K562 (cell line): ENCODE results near the gene GAL3ST2. TPM values are rescaled to one million over a fixed set of nuclear protein-coding genes. Genes with fewer than 3 reads are reported as not detected.

Experiments used
- EP400 ChIP-seq: fragments of 450-650 bp; IDR thresholded peaks from 2 replicates; pipeline ENCODE4 v1.6.1; 2017; ENCODE audit warnings: antibody characterized with exemption, mild to moderate bottlenecking, moderate library complexity
- KAT7 ChIP-seq: sonication (generic); formaldehyde crosslinking; IDR thresholded peaks from 2 replicates; pipeline ENCODE4 v1.8.0; 2022; ENCODE audit warnings: missing genetic modification reagents, mild to moderate bottlenecking, borderline replicate concordance
- MAFG ChIP-seq: fragments of 450-650 bp; conservative IDR thresholded peaks from 2 replicates; pipeline ENCODE4 v1.6.1; 2016; ENCODE audit warnings: missing genetic modification characterization, missing compliant biosample characterization
- MNT ChIP-seq, 2 experiments: fragments of 450-650 bp; conservative IDR thresholded peaks; 2 replicates each; pipeline ENCODE4 v1.6.1; 2017; ENCODE audit warnings: mild to moderate bottlenecking in 2 of 2, moderate library complexity in 2 of 2
- MYNN ChIP-seq, 2 experiments: sonication (generic); formaldehyde crosslinking in 1 of 2; IDR thresholded peaks; 2 replicates each; pipeline versions ENCODE4 v1.5.0 to v1.6.1; 2016 to 2020; ENCODE audit warnings: antibody characterized with exemption in 1 of 2, missing genetic modification reagents in 1 of 2
- NKRF ChIP-seq: fragments of 450-650 bp; IDR thresholded peaks from 2 replicates; pipeline ENCODE4 v1.6.1; 2016; ENCODE audit warnings: borderline replicate concordance
- POLR2A ChIP-seq: fragments of 450-650 bp; conservative IDR thresholded peaks from 2 replicates; pipeline ENCODE4 v1.6.1; 2016
- RBFOX2 ChIP-seq: fragments of 200-400 bp; formaldehyde crosslinking; IDR thresholded peaks from 2 replicates; pipeline ENCODE4 v1.6.1; 2017; ENCODE audit warnings: low read depth, mild to moderate bottlenecking, low read length, moderate library complexity
- SPI1 ChIP-seq: IDR thresholded peaks from 2 replicates; pipeline ENCODE4 v1.6.1; 2011; ENCODE audit warnings: low read depth, low read length, control low read depth, borderline replicate concordance
- TBP ChIP-seq: optimal IDR thresholded peaks from 2 replicates; pipeline ENCODE3; 2011; ENCODE audit warnings: low read depth, low read length, improper control_type of control experiment
- ZNF224 ChIP-seq: sonication (generic); formaldehyde crosslinking; IDR thresholded peaks from 2 replicates; pipeline ENCODE4 v1.8.0; 2022; ENCODE audit warnings: mild to moderate bottlenecking, missing genetic modification reagents
- polyA plus RNA-seq, 8 experiments: library from polyadenylated mRNA; depleted of rRNA in 4 of 8; stranded (reverse) in 5 of 8; unstranded in 3 of 8; fragments of >200 nt; fragmentation: Nextera tagmentation in 2 of 8; fragmentation: Illumina TruSeq in 1 of 8; extraction: Ambion mirVana in 2 of 8; extraction: Trizol in 1 of 8; gene quantifications; 2 replicates each; pipeline versions ENCODE4 v1.2.1 to v1.2.3, GENCODE V29; 2011 to 2014; ENCODE audit warnings: inconsistent platforms in 1 of 8, missing spikeins in 1 of 8
- total RNA-seq, 7 experiments: library from RNA; depleted of rRNA in 6 of 7; stranded (reverse); fragments of >200 nt in 6 of 7; fragmentation: Illumina TruSeq in 2 of 7; extraction: Trizol in 2 of 7; gene quantifications; 2 replicates each; pipeline versions ENCODE4 v1.2.1 to v1.2.3, GENCODE V29; 2011 to 2021; ENCODE audit warnings: low replicate concordance in 1 of 7
- TF ChIP-seq, protein P1 (sequence below): sonication (generic); formaldehyde crosslinking; IDR thresholded peaks from 2 replicates; pipeline ENCODE4 v1.8.1; 2023; ENCODE audit warnings: mild to moderate bottlenecking, missing genetic modification reagents

Gene GAL3ST2
- total and polyA plus RNA-seq, 9 of the 15 experiments (the other 6 are each of a cell fraction or from before 2014, with no cell fraction given), result 0.42 TPM; not detected in 8

DNA sequence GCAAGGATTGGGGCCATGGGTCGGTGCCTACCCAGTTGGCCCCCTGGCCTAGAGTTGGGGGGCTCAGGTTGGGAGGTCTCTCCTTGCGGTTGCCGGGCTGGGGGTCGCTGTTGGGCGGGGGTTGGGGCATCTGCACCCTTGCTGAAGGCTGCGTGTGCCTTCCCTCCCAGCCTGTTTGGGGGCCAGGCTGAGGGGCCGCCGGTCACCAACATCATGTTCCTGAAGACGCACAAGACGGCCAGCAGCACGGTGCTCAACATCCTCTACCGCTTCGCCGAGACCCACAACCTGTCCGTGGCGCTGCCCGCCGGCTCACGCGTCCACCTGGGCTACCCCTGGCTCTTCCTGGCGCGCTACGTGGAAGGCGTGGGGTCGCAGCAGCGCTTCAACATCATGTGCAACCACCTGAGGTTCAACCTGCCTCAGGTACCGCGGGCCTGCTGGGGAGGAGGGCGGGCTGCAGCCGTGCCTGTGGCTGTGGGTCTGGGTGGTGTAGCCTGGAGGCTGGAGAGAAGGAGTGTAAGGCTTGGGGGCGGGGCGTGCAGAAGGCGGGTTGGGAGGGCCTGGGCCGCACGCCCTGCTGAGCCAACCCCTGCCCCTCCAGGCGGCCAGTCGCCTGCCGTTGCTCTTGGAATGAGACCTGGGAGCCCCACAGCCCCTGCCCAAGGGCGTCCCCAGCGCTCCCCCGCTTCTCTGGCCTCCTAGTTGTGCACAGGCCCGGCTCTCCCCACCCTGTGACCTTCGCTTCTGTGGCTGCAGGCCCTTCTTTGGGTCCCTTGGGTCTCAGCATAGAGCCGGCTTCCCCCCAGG is 25.2 kb downstream of the GAL3ST2 start (continued):
- TF ChIP-seq KAT7 (CRISPR knock-in tag), result 0 out of 2 replicates have a peak, but pooled peaks have one; percentile 52
- TF ChIP-seq NKRF, result no peak
- TF ChIP-seq RBFOX2, result peak; percentile 68
- TF ChIP-seq, protein P1, sequence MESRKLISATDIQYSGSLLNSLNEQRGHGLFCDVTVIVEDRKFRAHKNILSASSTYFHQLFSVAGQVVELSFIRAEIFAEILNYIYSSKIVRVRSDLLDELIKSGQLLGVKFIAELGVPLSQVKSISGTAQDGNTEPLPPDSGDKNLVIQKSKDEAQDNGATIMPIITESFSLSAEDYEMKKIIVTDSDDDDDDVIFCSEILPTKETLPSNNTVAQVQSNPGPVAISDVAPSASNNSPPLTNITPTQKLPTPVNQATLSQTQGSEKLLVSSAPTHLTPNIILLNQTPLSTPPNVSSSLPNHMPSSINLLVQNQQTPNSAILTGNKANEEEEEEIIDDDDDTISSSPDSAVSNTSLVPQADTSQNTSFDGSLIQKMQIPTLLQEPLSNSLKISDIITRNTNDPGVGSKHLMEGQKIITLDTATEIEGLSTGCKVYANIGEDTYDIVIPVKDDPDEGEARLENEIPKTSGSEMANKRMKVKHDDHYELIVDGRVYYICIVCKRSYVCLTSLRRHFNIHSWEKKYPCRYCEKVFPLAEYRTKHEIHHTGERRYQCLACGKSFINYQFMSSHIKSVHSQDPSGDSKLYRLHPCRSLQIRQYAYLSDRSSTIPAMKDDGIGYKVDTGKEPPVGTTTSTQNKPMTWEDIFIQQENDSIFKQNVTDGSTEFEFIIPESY, result peak; percentile 43; the same call in 1 of the 2 replicates
- TF ChIP-seq POLR2A, result 0 out of 2 replicates have a peak, but pooled peaks have one; percentile 35
- peak; percentile 14 for TF ChIP-seq TBP
- no peak for TF ChIP-seq SPI1
- 0 out of 2 replicates have a peak, but pooled peaks have one; percentile 33 for TF ChIP-seq MYNN (IDR thresholded peaks at IDR 0.05)
- no peak for TF ChIP-seq MYNN (CRISPR knock-in tag; IDR thresholded peaks at IDR 0.05)
- no peak for TF ChIP-seq EP400
- no peak for TF ChIP-seq ZNF224
- TF ChIP-seq MAFG (tag), result no peak
- TF ChIP-seq MNT (conservative IDR thresholded peaks at IDR 0.05), result no peak
